ENCODE results near the gene BPIFB1.
A peak's percentile ranks its signal among the peaks of the same experiment; 100 is the strongest.

Gene BPIFB1

GRCh38 chr20:33275215-33275614, 7.8 kb upstream of the BPIFB1 start:
- no peak for DNase-seq

- no peak for DNase-seq
These were observed 7.1 kb upstream of the BPIFB1 start for GRCh38 chr20:33275871-33276270.

- no peak for DNase-seq
These were observed 6.5 kb upstream of the BPIFB1 start for GRCh38 chr20:33276303-33277113.

- DNase-seq: no peak
These were observed 5.3 kb upstream of the BPIFB1 start for GRCh38 chr20:33277471-33278441.

- no peak for DNase-seq
These were observed 4.3 kb upstream of the BPIFB1 start for GRCh38 chr20:33278700-33279099.

- no peak for DNase-seq
These were observed 3.6 kb upstream of the BPIFB1 start for GRCh38 chr20:33279261-33279910.

- DNase-seq: no peak
These were observed 2.9 kb upstream of the BPIFB1 start for GRCh38 chr20:33280000-33280680.

GRCh38 chr20:33280775-33281174, 2.2 kb upstream of the BPIFB1 start:
- DNase-seq: no peak

- no peak for DNase-seq
These were observed 1.4 kb upstream of the BPIFB1 start for GRCh38 chr20:33281550-33282146.

- no peak for DNase-seq
These were observed 649 bp upstream of the BPIFB1 start for GRCh38 chr20:33282196-33282934.

- DNase-seq: no peak
These were observed 1.3 kb downstream of the BPIFB1 start for GRCh38 chr20:33284284-33284683.

- no peak for DNase-seq
These were observed 1.9 kb downstream of the BPIFB1 start for GRCh38 chr20:33284937-33285336.

- DNase-seq: no peak
These were observed 3.0 kb downstream of the BPIFB1 start for GRCh38 chr20:33285861-33286495.

GRCh38 chr20:33287884-33288283, 4.9 kb downstream of the BPIFB1 start:
- no peak for DNase-seq

- no peak for DNase-seq
These were observed 7.8 kb downstream of the BPIFB1 start for GRCh38 chr20:33290852-33291251.

GRCh38 chr20:33291416-33291815, 8.4 kb downstream of the BPIFB1 start:
- DNase-seq: no peak

- DNase-seq: peak; percentile 62
These were observed 8.9 kb downstream of the BPIFB1 start for GRCh38 chr20:33291830-33292355.

- DNase-seq: no peak
These were observed 13.2 kb downstream of the BPIFB1 start for GRCh38 chr20:33296206-33296605.

- DNase-seq: no peak
These were observed 15.4 kb downstream of the BPIFB1 start for GRCh38 chr20:33298391-33298790.

GRCh38 chr20:33299111-33299603, 16.1 kb downstream of the BPIFB1 start:
- DNase-seq: peak; percentile 67

Measured in stimulated activated CD4-positive, alpha-beta T cell treated with anti-CD3 and anti-CD28 coated beads, Interleukin-1b, Interleukin-23, amount 100 ng/mL, for 48 hours (primary cell).